Measurements from ENCODE around the gene SESN2.

GRCh38 chr1:28273216-28273860, 14.0 kb downstream of the SESN2 start:
- TF ChIP-seq POLR2A (IDR thresholded peaks at IDR 0.05; ENCODE audit: low read length) (no peak), MAFK (IDR thresholded peaks at IDR 0.05; ENCODE audit: partially characterized antibody) (no peak), HDAC2 (IDR thresholded peaks at IDR 0.05) (no peak)

All from A549 (cell line).